Heart right ventricle (tissue), 16 donors: ENCODE data around the gene MOBP. TPM values are rescaled to one million over a fixed set of nuclear protein-coding genes. Genes with fewer than 3 reads are reported as not detected.

Experiments used
- ATAC-seq, 8 donors: fragments of 200-7000 bp; cut with Tn5 transposase; one replicate each; pipeline ENCODE4 v1.9.1; 2020; ENCODE audit warnings: mild to moderate bottlenecking in 8 of 8, moderate library complexity in 8 of 8, moderate number of reproducible peaks in 1 of 8
- DNase-seq, 2 donors: peaks; one replicate each; pipeline ENCODE4 v3.0.0-alpha.2; 2020
- H3K27ac ChIP-seq, 10 donors: fragments of 200-600 bp; sonication (generic) in 2 of 10; one replicate each; pipeline versions ENCODE4 v1.5.0 to v1.8.0; 2020 to 2022; ENCODE audit warnings: mild to moderate bottlenecking in 3 of 10
- H3K27me3 ChIP-seq, 7 donors: fragments of 200-600 bp; one replicate each; pipeline ENCODE4 v1.8.0; 2021 to 2022; ENCODE audit warnings: mild to moderate bottlenecking in 2 of 7
- H3K36me3 ChIP-seq, 9 donors: fragments of 200-600 bp; sonication (generic) in 1 of 9; one replicate each; pipeline versions ENCODE4 v1.5.0 to v1.8.0; 2020 to 2022; ENCODE audit warnings: mild to moderate bottlenecking in 2 of 9
- H3K4me1 ChIP-seq, 9 donors: fragments of 200-600 bp; sonication (generic) in 1 of 9; one replicate each; pipeline versions ENCODE4 v1.5.0 to v1.8.0; 2020 to 2022; ENCODE audit warnings: mild to moderate bottlenecking in 4 of 9
- H3K4me3 ChIP-seq, 10 donors: fragments of 200-600 bp; sonication (generic) in 2 of 10; one replicate each; pipeline versions ENCODE4 v1.5.0 to v1.8.0; 2020 to 2022; ENCODE audit warnings: mild to moderate bottlenecking in 7 of 10, moderate library complexity in 2 of 10
- H3K9me3 ChIP-seq, 11 donors: fragments of 200-600 bp in 10 of 11; sonication (generic) in 2 of 11; one replicate each; pipeline versions ENCODE4 v1.5.0 to v1.8.0; 2013 to 2022; ENCODE audit warnings: mild to moderate bottlenecking in 2 of 11, control low read depth in 1 of 11, moderate library complexity in 1 of 11
- CTCF ChIP-seq, 9 donors: fragments of 200-600 bp; sonication (generic) in 2 of 9; IDR thresholded peaks; one replicate each; pipeline versions ENCODE4 v1.5.0 to v1.8.0; 2021 to 2022; ENCODE audit warnings: antibody characterized with exemption in 9 of 9, mild to moderate bottlenecking in 5 of 9, moderate library complexity in 1 of 9
- WGBS, 2 donors: extraction: QIAGEN DNeasy Blood & Tissue Kit; methylation state at CpG; one replicate each; pipeline ENCODE4 v1.1.7; 2013; ENCODE audit warnings: inconsistent platforms in 1 of 2; 5-methylcytosine and 5-hydroxymethylcytosine counted together
- intact Hi-C, 10 donors: fragments of 100-400 bp; cut with DNase I; formaldehyde crosslinking; loops; one replicate each; pipeline versions ENCODE4 v1.11.1 to v1.14.2; 2022
- polyA plus RNA-seq, 2 donors: library from polyadenylated mRNA; stranded (reverse); fragments of 200-250 nt; gene quantifications; one replicate each; pipeline ENCODE4 v1.2.3, GENCODE V29; 2013
- total RNA-seq, 10 donors: library from RNA; stranded (reverse); fragmentation: NEBNext Ultra II Directional in 3 of 10; extraction: Animal tissue kit (Norgen Biotek cat#: 25700) in 3 of 10; gene quantifications; one replicate each; pipeline versions ENCODE4 v1.2.1 to v1.2.4, GENCODE V29; 2021 to 2023
- donor health status: Arrhythmogenic right ventricular cardiomyopathy.
- donor health status: ischemic (EF 13 %, LVEDD 7.1; RV severe dilation, severe dysfunction).
- donor health status: healthy with polysubstance abuse.
- donor health status: DM: no; HTN: yes; CAD: no.
- donor health status: DM: no; HTN: no; CAD: no.
- donor health status: ischemic (EF 25% LVEDD 6.9; RV normal size, moderate dysfunction).
- donor health status: ischemic (EF 25% LVEDD 5.7; RV mildly dilated, moderate dysfunction).
- donor health status: healthy.
- donor health status: DM: yes; HTN: yes; CAD: no.
- donor health status: Ischemic cardiomyopathy.
- donor health status: ischemic (EF 35%, LVEDD 5.7; RV mildly dilated, moderate dysfunction).
- donor health status: nonischemic (EF 11% LVEDD 7.7; RV severe dilation, severe dysfunction).
- donor health status: DM: yes; HTN: yes; CAD: no.
- donor health status: PGD.
- donor health status: ischemic (EF 29% LVEDD 5.4; RV normal size, mild dysfunction).
- donor health status: nonischemic (EF 23%, LVEDD 6.1; RV moderate dilation, normal function).

MOBP gene
- total and polyA plus RNA-seq, 12 donors = 0.01 to 0.59 (median 0.11) TPM; not detected in 7

DNA sequence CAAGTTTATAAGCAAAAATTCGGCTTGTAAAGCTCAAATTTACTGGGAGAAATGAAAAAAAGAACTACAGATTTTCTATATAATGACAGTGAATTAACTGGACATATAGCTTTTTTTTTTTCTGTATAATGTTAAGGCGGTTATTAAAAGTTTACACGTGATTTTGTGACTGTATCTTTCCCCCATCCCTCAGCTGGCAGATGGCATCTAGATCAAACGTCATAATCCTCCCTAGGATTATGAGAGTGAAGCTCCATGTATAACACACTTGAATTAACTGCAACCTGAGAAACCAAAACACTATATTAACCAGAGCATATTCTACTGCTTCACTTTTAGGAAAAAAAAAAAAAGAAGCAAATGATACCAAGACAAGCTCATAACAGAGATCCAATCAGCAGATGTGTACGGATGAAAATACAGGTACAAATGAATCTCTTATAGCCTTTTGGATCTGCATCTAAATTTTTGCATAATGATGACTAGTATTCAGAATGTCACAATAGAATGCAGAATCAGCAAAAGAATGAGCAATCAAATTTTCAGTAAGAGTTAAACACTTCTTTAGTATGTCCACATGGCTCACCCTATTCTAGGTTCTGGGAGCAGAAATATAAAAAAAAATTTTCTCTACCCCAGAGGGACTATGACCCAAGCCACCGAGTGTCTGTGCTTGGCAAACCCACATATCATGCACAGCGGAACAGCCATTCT, 12.4 kb downstream of the MOBP start:
- ATAC-seq (no peak), DNase-seq (no peak)
- 66 to 71% methylated on average over 7 of the region's 7 CpGs for WGBS, 2 donors
- TF ChIP-seq CTCF (IDR thresholded peaks at IDR 0.05) = no peak
- Histone ChIP-seq H3K27me3 (no peaks in the 10 kb centered on the region), H3K27ac (no peak overlapping the region), H3K4me1 (no peaks in the 10 kb centered on the region), H3K4me3 (no peak overlapping the region), H3K36me3 (no peaks in the 10 kb centered on the region), H3K9me3 (peaks cover 0 to 20% (median 4%) of the 10 kb centered on the region in 11 donors)
- intact Hi-C loops = no loop called here

GRCh38 chr3:39485547-39485946, 18.1 kb downstream of the MOBP start:
- H3K27me3 ChIP-seq = no peaks in the 10 kb centered on the region
- H3K4me1 ChIP-seq = no peaks in the 10 kb centered on the region
- no peak overlapping the region for H3K4me3 ChIP-seq
- no peak overlapping the region for H3K27ac ChIP-seq
- DNase-seq = no peak
- H3K36me3 ChIP-seq = no peaks in the 10 kb centered on the region
- TF ChIP-seq CTCF (IDR thresholded peaks at IDR 0.05) = no peak
- intact Hi-C loops = no loop called here
- WGBS, 2 donors = 87 to 88% methylated on average over 8 of the region's 8 CpGs
- H3K9me3 ChIP-seq = peaks cover 0 to 3% (median 0%) of the 10 kb centered on the region in 11 donors
- no peak for ATAC-seq

DNA sequence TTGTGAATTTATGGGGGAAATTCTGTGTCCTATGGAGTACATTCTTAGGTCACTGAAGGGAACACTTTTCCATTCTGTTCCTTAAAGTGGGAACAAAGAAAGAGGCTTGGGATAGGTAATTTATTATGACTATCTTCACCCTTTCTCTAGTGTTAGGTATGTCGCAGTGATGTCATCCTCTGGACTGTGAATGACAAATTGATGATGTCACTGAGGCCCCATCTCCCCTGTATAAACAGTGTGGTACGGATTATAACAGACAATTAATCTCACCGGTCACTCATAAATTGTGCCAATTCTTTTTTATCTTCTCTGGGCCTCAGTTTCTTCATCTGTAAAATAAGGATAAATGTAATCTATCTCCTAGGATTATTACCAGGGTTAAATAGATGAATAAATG, 23.5 kb downstream of the MOBP start:
- peaks cover 0 to 3% (median 0%) of the 10 kb centered on the region in 11 donors for H3K9me3 ChIP-seq
- DNase-seq (no peak), ATAC-seq (no peak)
- TF ChIP-seq CTCF (IDR thresholded peaks at IDR 0.05) = no peak
- no peak overlapping the region for H3K4me3 ChIP-seq
- WGBS, 2 donors = 77 to 84% methylated on average over 3 of the region's 3 CpGs
- no peak overlapping the region for H3K27ac ChIP-seq
- peaks cover 0 to 25% (median 5%) of the 10 kb centered on the region in 7 donors for H3K27me3 ChIP-seq
- no peaks in the 10 kb centered on the region for H3K36me3 ChIP-seq
- intact Hi-C loops = loop anchor here in 2 of 10 donors (10.0 kb wide), 1 partner anchor 46 kb away; no protein-coding TSS in a partner anchor
- no peaks in the 10 kb centered on the region for H3K4me1 ChIP-seq

- TF ChIP-seq CTCF (IDR thresholded peaks at IDR 0.05) = no peak
- Histone ChIP-seq H3K36me3 (no peaks in the 10 kb centered on the region), H3K4me3 (no peak overlapping the region), H3K27ac (no peak overlapping the region), H3K4me1 (no peaks in the 10 kb centered on the region), H3K9me3 (peaks cover 0 to 3% (median 0%) of the 10 kb centered on the region in 11 donors), H3K27me3 (peaks cover 0 to 25% (median 5%) of the 10 kb centered on the region in 7 donors)
- intact Hi-C loops = loop anchor here in 2 of 10 donors (10.0 kb wide), 1 partner anchor 47 kb away; no protein-coding TSS in a partner anchor
- 77 to 95% methylated on average over 3 of the region's 3 CpGs for WGBS, 2 donors
- ATAC-seq (no peak), DNase-seq (no peak)
Observed at GRCh38 chr3:39491733-39492350, 24.4 kb downstream of the MOBP start.
